Activated CD4-positive, alpha-beta T cell treated with anti-CD3 and anti-CD28 coated beads for 48 hours (primary cell): Measurements from ENCODE around the gene OR2AG1.
"Not testable (repeated sequence)": the region's sequence is repeated elsewhere in the genome, so short reads cannot be mapped to it uniquely, and the experiment has no call there.

ENCODE experiments used
- DNase-seq: peaks from one replicate; pipeline ENCODE4 v3.0.0-alpha.2; 2020

Gene OR2AG1

GRCh38 chr11:6794639-6795038, 11.8 kb downstream of the OR2AG1 start:
- DNase-seq: no peak

- DNase-seq: no peak
Observed at GRCh38 chr11:6799402-6799801, 16.6 kb downstream of the OR2AG1 start, which contains the start of gene OR6A2. OR6A2 (minus strand) TSS chr11:6799689; CDS start chr11:6795708, 3,981 bp downstream.

GRCh38 chr11:6801075-6801474, 18.3 kb downstream of the OR2AG1 start:
- DNase-seq: not testable (repeated sequence)

GRCh38 chr11:6812390-6813005, 29.7 kb downstream of the OR2AG1 start:
- DNase-seq: peak; percentile 36

- DNase-seq: no peak
Observed at GRCh38 chr11:6813656-6814055, 30.8 kb downstream of the OR2AG1 start.

- no peak for DNase-seq
Observed at GRCh38 chr11:6817694-6818093, 34.9 kb downstream of the OR2AG1 start.

GRCh38 chr11:6818967-6819366, 36.1 kb downstream of the OR2AG1 start:
- no peak for DNase-seq

- no peak for DNase-seq
Observed at GRCh38 chr11:6824136-6824823, 41.5 kb downstream of the OR2AG1 start.

- no peak for DNase-seq
Observed at GRCh38 chr11:6825231-6825744, 42.5 kb downstream of the OR2AG1 start.

GRCh38 chr11:6828103-6828502, 45.3 kb downstream of the OR2AG1 start:
- no peak for DNase-seq

GRCh38 chr11:6833356-6833755, 50.5 kb downstream of the OR2AG1 start:
- DNase-seq: no peak

GRCh38 chr11:6834021-6834420, 51.2 kb downstream of the OR2AG1 start:
- DNase-seq: no peak
